ENCODE results near the gene CYP27A1.

The CYP27A1 gene

GRCh38 chr2:218776488-218776887, 5.5 kb upstream of the CYP27A1 start:
- no peak for DNase-seq

- no peak for DNase-seq
Observed at GRCh38 chr2:218777276-218777990, 4.5 kb upstream of the CYP27A1 start.

GRCh38 chr2:218780046-218780445, 1.9 kb upstream of the CYP27A1 start:
- DNase-seq: no peak

GRCh38 chr2:218780851-218781690, 876 bp upstream of the CYP27A1 start:
- no peak for DNase-seq

GRCh38 chr2:218782528-218782844, 539 bp downstream of the CYP27A1 start:
- DNase-seq: no peak

GRCh38 chr2:218783688-218784087, 1.7 kb downstream of the CYP27A1 start:
- DNase-seq: no peak

GRCh38 chr2:218785103-218785502, 3.2 kb downstream of the CYP27A1 start:
- no peak for DNase-seq

- DNase-seq: no peak
Observed at GRCh38 chr2:218786133-218786532, 4.2 kb downstream of the CYP27A1 start.

GRCh38 chr2:218788529-218789255, 6.7 kb downstream of the CYP27A1 start:
- no peak for DNase-seq

GRCh38 chr2:218792433-218792832, 10.5 kb downstream of the CYP27A1 start:
- DNase-seq: no peak

GRCh38 chr2:218796691-218797090, 14.7 kb downstream of the CYP27A1 start:
- DNase-seq: no peak

GRCh38 chr2:218798767-218799504, 17.0 kb downstream of the CYP27A1 start:
- DNase-seq: no peak

GRCh38 chr2:218799990-218800389, 18.0 kb downstream of the CYP27A1 start:
- DNase-seq: no peak

- no peak for DNase-seq
Observed at GRCh38 chr2:218802386-218802994, 20.5 kb downstream of the CYP27A1 start.

- DNase-seq: no peak
Observed at GRCh38 chr2:218804817-218805216, 22.9 kb downstream of the CYP27A1 start.

GRCh38 chr2:218805627-218806026, 23.7 kb downstream of the CYP27A1 start:
- DNase-seq: no peak

GRCh38 chr2:218806346-218806978, 24.5 kb downstream of the CYP27A1 start:
- DNase-seq: no peak

- no peak for DNase-seq
Observed at GRCh38 chr2:218807626-218808025, 25.7 kb downstream of the CYP27A1 start.

- no peak for DNase-seq
Observed at GRCh38 chr2:218809515-218809914, 27.6 kb downstream of the CYP27A1 start.

GRCh38 chr2:218810256-218810655, 28.3 kb downstream of the CYP27A1 start:
- no peak for DNase-seq

- DNase-seq: no peak
Observed at GRCh38 chr2:218811382-218811781, 29.4 kb downstream of the CYP27A1 start.

All from activated CD4-positive, CD25-positive, alpha-beta regulatory T cell treated with anti-CD3 and anti-CD28 coated beads, Interleukin-2, amount 50 U/mL, for 72 hours (primary cell).